HG03571 (cell line): ENCODE results near the gene TNS2.
A peak's percentile ranks its signal among the peaks of the same experiment; 100 is the strongest.

Experiments used
- ATAC-seq: cut with Tn5 transposase; IDR thresholded peaks from one replicate; pipeline ENCODE4 v1.9.1; 2021; ENCODE audit not compliant: unreplicated experiment

TNS2 gene

GRCh38 chr12:53044052-53044581 lies 5.7 kb upstream of the TNS2 start:
- no peak for ATAC-seq

GRCh38 chr12:53044896-53045695 lies 4.8 kb upstream of the TNS2 start:
- ATAC-seq, result no peak

- no peak for ATAC-seq
These were observed 4.2 kb upstream of the TNS2 start for GRCh38 chr12:53045696-53046045.

- peak; percentile 23 for ATAC-seq
These were observed 3.1 kb upstream of the TNS2 start for GRCh38 chr12:53046655-53047220.

GRCh38 chr12:53047221-53048032 lies 2.4 kb upstream of the TNS2 start:
- ATAC-seq, result peak; percentile 71

- no peak for ATAC-seq
These were observed 1.7 kb upstream of the TNS2 start for GRCh38 chr12:53048033-53048779.

GRCh38 chr12:53048780-53049401 lies 974 bp upstream of the TNS2 start:
- no peak for ATAC-seq

GRCh38 chr12:53050426-53051057 lies 677 bp downstream of the TNS2 start:
- ATAC-seq, result no peak

- no peak for ATAC-seq
These were observed 1.4 kb downstream of the TNS2 start for GRCh38 chr12:53051058-53051880.

- ATAC-seq, result no peak
These were observed 2.1 kb downstream of the TNS2 start for GRCh38 chr12:53051881-53052412.

- no peak for ATAC-seq
These were observed 2.8 kb downstream of the TNS2 start for GRCh38 chr12:53052419-53053217.

GRCh38 chr12:53053218-53054111 lies 3.6 kb downstream of the TNS2 start:
- ATAC-seq, result no peak

- peak; percentile 88 for ATAC-seq
These were observed 4.4 kb downstream of the TNS2 start for GRCh38 chr12:53054112-53054878.

- no peak for ATAC-seq
These were observed 5.8 kb downstream of the TNS2 start for GRCh38 chr12:53055471-53056266.

- no peak for ATAC-seq
These were observed 6.4 kb downstream of the TNS2 start for GRCh38 chr12:53056296-53056695.

GRCh38 chr12:53056901-53057300 lies 7.0 kb downstream of the TNS2 start:
- no peak for ATAC-seq
